Right hindlimb (tissue), 1 donor: ENCODE data around the gene ARHGAP22.
A peak's percentile ranks its signal among the peaks of the same experiment; 100 is the strongest.

Experiments used
- DNase-seq: peaks from one replicate; pipeline ENCODE4 v3.0.0-alpha.2; 2018

The ARHGAP22 gene

DNA sequence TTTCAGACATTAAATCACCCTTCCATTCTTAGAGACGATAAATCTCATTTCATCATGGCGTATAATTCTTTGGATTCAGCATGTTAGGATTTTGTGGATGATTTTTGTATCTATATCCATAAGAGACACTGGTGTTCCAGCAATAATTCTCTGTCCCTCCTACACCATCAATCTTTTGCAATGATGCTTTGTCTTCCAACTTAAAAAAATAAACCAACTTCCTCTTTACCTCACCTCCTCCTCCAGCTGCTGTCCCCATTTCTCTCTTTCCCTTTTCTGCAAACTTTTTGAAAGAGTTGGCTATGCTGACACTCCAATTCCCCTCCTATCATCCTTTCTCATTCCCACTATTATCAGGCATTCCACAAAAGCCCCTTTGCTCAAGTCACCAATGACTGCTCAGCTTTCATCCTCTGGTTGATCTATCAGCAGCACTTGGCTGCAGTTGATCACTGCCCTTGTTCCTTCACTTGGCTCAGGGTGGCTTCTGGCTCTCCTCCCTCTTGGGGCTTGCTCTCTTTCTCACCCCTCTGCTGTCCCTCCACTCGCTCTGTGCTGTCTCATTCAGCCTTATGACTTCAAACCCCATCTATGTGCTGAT, 130.0 kb downstream of the ARHGAP22 start:
- DNase-seq: no peak

DNA sequence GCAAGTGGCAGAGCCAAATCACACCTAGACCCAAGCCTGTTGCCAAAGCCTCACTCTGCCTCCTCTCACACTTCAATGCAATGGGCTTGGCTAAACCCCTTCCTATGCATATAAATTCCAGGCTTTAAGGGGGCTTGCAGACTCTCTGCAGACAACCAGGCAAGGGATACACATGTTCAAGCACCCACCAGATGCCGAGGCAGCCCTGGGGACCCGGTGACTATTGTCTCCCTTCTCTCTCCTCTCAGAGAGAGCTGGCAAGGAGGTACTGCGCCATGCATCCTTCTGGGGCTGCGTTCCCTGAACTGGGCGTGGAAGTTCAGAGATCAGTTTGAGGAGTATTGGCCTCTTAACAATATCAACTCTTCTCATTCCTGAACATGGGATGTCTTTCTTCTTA, 131.2 kb downstream of the ARHGAP22 start:
- no peak for DNase-seq

DNA sequence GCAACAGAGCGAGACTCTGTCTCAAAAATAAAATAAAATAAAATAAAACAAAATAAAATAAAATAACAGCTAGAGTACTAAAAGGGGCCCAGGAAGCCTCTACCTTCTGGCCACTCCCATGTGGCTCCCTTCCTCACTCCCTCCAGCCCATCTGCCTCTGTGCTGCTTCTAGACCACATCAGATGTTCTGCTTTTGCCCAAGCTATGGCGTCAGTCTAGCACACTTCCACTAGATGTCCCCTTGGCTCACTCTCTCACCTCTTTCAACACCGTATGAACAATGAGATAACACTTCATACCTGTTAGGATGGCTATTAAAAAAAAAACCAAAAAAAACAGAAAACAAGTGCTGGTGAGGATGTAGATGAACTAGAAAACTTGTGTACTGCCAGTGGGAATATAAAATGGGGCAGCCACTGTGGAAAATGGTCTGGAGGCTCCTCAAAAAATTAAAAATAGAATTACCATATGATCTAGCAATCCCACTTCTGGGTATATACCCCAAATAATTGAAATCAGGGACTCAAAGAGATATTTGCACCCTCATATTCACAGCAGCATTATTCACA, 132.3 kb downstream of the ARHGAP22 start:
- DNase-seq: no peak

DNA sequence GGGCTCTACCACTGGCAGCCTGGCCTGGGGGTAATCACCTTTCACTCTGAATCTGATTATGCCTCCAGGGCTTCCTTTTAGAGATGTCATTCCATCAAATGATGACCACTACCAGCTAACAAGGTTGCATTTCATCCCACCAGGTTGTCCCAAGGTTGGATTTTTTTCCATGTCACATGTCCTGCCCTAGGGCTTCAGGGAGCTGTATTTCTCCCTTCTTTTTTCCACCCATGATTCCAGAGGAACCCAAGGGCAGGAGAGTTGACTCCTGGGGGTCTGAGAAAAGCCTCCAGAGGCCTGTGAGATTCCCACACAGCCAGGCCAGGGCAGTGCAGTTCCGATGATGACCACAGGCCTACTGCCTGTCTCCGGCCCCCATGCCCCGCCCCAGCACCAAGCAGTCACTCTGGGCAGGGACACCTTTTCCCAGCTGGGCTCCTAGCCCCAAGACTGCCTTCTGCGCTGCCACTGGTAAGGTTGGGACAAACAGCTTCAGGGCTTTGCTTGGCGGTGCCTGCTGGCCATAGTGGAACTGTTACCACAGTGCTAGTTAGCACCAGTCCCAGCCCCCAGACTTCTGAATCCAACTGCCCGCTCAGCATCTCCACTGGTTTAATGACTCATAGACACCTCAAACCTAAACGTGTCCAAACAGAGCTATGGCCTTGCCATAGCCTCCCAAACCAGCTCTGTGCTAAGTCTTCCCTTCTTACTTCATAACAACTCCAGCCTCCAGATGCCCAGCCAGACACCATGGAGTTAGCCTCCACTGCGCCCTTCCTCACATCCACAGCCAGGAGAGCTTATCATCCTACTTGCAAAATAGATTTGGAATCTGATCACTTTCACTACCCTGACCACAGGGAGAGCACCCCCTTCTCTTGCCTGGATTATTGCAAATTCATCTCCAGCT, 133.7 kb downstream of the ARHGAP22 start:
- no peak for DNase-seq

DNA sequence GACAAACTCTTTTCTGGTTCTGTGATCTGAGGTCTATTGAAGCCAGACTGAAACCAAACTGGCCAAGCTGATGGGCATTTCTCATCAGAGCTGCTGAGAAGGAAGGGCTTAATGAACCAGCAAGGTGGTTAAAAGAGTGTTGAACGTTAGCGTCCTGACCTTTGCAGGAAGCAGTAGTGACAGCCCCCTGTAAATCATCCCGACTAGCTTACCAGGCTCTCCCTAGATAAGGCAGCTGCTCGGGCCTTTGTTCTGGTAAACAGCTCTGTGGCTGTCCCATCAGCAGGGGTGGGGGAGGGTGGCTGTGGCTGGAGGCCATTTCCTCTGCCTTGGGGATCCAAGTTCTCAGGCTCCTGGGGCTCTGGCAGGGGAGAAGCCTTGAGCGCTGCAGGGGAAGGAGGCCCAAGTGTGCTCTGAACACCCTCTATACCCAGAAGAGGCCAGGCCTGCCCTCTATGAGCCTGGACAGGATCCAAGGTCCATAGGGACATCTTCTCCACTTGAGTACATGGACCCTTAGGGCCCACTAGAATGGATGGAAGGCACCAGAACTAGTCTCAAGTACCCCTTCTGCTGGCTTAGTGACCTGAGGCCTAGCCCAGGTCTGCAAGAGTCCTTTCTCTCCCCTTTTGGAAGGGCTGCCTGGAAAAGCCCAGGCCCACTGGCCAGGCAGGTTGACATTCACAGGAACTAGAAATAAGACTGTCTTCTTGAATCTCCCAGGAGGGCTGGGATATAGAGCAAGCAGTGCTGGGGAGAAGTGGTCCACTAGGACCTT, 134.6 kb downstream of the ARHGAP22 start:
- DNase-seq: no peak

DNA sequence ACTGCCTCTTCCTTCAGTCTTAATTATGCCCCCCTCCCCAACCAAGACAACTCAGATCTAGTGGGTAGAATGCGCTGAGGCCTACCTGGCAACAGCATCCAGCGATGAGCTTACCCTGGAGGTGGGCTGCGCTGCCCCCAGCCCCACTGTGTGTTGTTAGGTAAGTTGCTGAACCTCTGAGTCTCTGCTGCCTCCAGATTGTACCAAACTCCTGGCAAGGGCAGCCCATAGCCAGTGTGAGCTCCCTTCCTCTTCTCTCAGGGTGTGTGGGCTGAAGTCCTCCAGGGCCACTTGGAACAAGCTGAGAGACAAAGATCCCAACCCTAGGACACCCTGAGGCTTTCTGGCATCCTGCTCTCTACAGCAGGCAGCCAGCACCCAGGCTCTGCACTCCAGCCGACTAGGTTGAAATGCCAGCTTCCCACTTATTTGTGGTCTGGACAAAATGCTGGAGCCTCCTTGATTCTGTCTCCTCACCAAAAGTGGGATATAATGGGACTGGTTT, 135.3 kb downstream of the ARHGAP22 start:
- no peak for DNase-seq

DNA sequence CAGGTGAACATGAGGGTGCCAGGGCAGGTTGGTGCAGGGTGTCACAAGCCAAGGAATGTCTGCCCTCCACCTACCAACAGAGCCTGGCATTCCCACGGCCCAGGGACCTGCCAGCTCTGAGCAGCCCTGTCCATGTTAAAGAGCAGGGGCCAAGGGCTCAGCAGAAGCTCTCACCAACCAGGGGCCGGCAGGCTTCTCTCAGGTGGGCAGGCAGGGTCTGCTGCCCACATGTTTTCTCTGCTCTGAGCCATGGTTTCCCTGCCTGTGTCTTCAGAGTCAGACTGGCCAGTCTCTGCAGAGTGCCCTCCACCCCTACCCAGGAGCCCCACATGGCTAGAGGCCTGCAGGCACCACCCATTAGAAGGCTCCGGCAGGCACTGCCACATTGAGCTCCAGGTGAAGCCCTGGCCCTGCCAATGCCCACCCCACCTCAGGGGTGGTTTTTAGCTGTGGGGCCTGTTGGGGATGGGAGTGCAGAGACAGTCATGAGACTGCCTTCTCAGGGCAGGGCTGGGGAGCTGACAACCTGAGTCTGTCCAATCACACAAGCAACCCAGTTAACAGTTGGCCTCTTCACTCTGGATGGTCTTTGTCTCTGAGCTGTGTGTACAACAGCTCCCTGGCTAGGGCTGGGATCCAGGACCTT, 135.9 kb downstream of the ARHGAP22 start:
- DNase-seq: no peak

DNA sequence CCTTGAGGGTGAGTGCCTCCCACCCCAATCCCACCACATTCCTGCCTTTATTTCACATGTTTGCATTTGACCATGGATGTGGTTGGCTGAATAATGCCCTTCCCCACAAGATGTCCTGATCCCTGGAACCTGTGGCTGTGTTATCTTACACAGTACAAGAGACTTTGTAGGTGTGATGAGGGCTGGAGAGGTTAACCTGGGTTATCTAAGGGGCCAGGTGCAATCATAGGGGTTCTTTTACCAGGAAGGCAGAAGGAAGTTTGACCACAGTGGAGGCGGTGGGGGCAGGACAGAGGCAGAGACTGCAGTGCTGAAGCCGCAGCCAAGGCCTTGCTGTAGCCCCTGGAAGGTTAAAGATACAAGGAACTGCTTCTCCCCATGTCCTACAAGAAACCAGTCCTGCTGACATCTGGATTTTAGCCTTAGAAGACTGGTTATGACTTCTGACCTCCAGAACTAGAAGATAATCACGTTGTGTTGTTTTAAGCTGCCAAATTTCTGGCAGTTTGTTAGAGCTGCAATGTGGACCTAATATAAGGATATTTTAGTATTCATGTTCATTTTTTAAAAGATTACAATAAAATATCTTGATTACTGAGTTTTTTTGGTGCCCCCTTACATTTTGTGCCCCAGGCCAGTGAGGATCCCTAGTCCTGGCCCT, 136.6 kb downstream of the ARHGAP22 start:
- no peak for DNase-seq

DNA sequence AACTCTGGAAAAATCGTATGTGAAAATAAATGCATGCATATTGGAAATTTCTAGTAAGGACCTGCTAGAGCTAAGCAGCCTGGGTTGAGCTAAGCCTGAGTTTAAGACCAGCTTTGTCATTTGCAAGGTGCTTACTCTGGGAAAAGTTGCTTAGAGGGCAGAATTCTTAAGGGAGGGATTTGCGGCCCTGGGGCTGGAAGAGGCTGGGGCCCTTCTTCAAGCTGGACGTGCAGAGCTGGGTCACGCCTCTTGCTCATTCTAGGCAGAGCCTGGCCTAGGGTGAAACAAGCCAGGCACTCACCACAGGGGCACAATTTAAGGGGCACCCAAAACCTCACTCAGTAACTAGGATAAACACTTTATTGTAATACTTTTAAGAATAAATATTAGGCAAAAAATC, 137.2 kb downstream of the ARHGAP22 start:
- DNase-seq: no peak

DNA sequence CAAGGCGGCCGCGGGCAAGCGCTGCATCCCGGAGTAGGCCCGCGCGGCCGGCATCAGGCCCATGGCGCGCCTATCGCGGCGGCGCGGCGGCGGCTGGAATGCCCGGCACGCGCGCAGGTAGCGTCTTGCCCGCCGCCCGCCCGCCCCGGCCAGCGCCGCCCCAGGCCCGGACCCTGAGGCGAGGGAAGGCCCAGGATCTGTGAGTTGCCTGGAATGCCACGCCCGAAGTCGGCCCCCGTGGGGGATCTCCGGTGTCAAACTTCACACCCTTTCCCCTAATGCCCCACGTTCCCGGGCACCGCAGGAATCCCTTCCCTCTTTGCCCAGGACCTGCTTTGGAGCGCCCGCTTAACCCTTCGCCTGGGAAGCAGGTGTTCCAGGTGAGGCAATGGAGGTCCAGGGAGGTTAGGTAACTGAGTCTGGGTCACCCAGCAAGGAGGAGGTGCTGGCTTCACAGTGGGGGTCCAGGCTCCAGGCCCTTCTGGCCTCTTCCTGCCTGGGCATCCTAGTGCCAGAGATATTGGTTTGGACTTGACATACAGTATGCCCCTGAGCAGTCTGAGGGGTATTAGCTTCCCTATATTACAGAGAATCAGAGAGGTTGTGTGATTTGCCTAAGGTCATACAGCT, 138.1 kb downstream of the ARHGAP22 start:
- DNase-seq: no peak

DNA sequence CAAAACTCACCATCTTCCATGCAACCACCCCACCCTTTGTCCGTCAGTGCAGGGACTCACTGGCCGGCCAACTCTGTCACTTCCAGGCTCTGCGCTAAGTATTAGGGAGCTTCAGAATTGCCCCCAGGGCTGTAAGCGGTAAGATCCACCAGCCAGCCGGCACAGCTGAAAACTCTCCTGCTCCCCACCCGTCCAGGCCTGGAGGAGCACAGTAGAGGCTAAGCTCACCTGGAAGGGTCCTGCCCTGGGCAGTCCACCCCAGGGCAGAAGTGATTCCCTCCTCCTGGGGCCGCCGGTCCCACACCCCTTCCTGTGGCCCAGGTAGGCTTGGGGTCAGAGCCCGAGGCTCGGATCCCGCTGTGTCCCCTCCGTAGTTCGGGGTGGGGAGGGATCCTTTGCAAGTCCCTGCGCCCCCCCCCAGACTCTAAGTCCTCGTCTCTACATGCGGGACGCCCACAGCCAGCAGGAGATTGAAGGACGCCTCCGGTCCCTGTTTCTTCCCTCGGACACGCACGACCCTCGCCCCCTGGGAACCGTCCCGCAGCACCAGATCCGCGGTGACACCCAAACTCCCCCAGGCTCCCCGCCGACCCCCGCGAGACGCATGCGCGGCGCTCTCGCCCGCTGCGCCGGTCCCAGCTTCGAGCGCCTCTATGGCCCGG, 138.9 kb downstream of the ARHGAP22 start:
- no peak for DNase-seq

DNA sequence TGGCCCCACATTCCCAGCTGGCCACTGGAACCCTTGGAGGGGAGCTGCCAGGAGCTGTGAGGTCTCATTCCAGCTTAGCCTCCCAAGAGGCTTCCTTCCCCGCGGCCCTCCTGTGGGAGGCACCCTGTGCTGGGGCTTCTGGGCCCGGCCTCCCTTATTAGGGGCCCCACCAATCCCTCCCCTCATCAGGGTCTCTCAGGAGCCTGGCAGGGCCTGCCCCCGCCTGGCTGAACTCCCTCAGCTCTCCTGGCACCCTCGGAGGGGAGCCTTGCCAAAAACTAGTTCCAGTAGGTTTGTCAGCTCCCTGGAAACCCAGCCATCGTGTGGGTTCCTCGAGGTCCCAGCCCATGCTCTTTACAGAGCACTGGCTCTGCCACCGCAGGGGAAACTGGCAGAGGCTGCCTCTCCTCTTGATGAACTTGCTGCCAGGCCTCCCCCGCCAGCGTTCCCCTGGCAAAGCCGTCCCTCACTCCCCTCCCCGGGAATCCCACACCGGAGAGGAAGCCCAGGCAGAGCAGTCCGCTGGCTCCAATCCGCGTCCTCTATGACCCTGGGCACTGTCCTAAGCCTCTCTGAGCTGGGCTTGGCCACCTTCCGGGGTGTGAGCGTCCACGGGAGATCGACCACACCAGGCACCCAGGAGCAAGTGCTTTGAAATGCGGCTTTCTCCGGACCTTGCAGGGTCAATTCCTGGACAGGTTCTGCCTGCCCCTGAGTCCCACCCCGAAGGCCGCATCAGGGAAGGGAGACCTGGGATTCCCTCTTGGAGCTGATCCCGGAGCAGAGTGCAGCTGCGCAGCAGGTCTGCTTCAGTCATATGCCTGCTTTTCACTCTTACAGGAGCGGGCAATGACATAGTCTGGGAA, 139.8 kb downstream of the ARHGAP22 start:
- peak; percentile 58 for DNase-seq

DNA sequence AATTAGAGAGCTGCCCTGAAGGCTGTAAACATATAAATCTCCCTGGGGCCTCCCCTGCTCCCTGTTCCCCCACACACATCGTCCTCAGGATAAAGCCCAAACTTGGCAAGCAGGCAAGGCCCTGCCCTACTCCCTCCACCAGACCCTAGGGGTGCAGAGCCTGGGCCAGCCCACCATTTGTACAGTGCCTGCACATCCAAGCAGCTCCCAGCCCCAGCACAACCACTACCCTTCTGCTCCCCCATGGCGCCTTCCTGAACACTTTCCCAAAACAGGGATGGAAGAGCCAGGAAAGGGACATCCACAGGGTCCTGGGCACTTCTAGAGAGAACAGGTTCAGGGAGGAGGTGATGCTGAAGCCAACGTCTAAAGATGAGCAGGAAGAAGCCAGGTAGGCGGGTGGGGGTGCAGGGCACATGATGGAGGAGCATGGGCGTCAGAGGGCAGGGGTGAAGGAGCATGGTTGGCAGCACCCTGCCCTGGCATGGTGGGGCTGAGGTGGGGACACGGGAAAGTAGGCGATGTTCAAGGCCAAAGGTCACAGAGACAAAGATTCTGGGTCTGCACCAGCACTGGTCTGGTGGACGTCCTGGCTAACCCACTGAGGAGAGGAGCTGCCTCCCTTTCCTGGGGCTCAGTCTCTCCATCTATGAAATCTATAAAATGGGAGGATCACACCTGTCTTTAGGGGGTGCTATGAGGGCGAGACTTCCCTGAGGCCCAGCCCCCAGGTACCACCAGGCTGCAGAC, 140.6 kb downstream of the ARHGAP22 start:
- DNase-seq: no peak

DNA sequence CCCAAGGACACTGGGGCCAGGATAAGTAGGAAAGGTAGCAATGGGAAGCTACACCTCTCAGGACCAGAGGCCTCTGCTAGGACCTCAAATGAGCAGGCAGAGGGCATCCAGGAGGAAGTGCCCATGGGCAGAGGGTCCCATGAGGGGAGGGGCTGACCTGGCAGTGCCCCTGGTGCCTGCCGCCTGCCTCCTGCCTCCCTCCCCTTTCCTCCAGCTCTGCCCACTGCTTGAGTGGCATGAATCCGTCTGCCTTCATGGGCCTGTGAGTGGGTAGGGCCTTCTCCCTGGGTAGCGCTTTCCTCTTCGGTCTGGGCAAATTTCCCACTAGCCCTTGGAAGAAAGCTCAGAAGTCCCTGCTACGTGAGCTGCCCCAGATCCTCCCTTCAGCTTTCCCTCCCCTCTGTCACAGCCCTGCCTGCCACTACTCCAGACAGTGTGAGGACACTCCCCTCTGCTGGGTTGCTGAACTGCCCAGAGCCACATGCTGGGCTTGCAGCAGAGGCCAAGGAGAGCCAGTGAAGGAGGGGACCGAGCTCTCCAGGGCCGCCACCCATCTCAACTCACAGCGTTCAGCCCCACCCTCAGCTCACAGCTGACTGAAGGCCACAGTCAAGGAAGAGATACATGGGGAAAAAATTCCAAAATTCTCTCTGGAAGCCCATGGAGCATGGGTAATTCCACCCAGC, 141.4 kb downstream of the ARHGAP22 start:
- no peak for DNase-seq

DNA sequence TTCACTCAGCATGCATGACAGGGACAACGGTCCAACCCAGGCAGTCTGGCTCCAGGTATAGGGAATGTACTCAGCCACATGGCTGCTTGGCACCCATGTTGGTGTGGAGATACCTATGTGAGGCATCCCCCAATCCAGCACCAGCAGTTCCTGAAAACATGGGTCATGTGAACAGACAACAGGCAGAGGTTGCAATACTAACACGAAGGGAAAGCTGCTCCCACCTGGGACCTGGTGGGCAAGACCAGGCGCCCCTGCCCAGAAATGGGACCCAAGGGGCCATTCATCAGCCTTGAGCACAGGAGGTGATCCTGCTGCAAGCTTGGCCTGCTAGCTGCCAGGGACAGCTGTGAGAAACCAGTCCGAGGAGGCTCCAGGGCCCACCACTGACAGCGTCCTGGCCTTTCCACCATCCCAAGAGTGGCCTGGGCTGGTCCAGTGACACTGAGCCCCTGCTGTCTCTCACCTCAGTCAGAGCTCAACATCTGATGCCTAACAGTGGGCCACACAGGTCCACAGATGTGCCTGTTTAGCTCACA, 142.3 kb downstream of the ARHGAP22 start:
- no peak for DNase-seq

DNA sequence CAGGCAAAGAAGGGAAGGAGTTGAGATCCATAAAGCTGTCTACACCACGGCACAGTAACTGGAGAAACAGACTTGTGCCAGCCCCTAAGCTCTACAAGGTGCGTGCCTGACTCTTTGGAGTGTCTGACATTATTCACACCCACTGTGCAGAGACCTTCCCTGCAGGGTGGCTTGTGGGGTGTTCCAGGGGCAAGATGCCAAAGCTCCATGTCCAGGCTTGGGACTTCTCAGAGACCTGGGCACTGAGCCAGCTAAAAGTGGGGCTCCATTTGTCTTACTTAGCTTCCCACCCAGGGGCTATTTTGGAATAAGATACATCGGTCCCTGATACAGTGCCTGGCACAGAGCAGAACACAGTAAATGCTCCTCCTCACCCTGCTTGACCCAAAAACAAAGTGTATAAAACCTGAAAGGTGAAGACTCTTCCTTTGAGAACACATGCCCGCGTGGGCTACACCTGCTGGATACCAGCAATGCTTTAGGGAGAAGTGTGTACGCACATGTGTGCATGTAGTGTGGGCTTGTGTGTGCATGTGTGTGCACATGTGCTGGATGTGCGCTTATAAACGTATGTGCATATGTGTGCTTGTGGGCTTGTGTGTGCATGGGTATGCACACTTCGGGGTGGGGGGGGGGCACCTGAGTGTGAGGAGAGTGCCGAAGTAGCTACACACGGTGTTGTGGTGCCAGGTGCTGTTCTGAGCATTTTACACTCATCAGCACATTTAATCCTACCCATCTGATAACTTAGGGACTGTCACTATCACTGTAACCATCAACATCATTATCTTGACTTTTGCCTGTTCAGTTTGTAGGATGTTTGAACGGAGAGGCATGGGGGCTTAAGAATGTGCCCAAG, 143.0 kb downstream of the ARHGAP22 start:
- DNase-seq: no peak

DNA sequence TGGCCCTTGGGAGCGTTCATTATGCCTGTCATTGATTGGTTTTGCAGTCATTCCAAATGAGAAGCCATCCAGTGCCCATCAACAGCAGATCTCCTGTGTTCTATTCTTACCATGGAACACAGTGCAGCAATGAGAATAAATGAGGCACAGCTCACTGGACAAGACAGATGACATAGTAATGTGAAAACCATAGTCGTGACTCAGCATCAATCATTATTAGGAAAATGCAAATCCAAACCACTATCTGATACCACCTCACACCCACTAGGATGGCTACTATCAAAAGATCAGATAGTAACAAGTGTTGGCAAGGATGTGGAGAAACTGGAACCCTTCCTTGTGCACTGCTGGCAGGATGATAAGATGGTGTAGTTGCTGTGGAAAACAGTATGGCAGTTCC, 144.7 kb downstream of the ARHGAP22 start:
- DNase-seq: no peak
